Endothelial cell of umbilical vein (primary cell): Measurements from ENCODE around the gene INHBE. TPM values are rescaled to one million over a fixed set of nuclear protein-coding genes. Genes with fewer than 3 reads are reported as not detected.
"Not testable (repeated sequence)": the region's sequence is repeated elsewhere in the genome, so short reads cannot be mapped to it uniquely, and the experiment has no call there.

Experiments used
- BruUV-seq: library from RNA; stranded (reverse); fragments of 400-500 nt; replicated peaks from 2 replicates; lab custom pipeline; 2021; lab: Mats Ljungman, UMichigan
- CTCF ChIA-PET: fragments of 300-600, 350-600 bp; sonication (Branson Sonifier 250); formaldehyde crosslinking; loops from one replicate; lab custom pipeline; 2021; ENCODE audit warnings: antibody characterized with exemption, inconsistent platforms; lab: Charles Lee
- POLR2A ChIA-PET: fragments of 300-600, 350-600 bp; sonication (Branson Sonifier 250); formaldehyde crosslinking; loops from one replicate; lab custom pipeline; 2021; ENCODE audit warnings: antibody characterized with exemption, inconsistent platforms; lab: Charles Lee
- DNase-seq: peaks from one replicate; pipeline ENCODE4 v3.0.0-alpha.2; 2011; ENCODE audit warnings: low read depth, low spot score
- FAIRE-seq: peaks from 2 replicates; lab custom pipeline; 2011; peaks lifted over from hg19 to GRCh38; lab: Jason Lieb, UNC
- H2AFZ ChIP-seq: 2 replicates; pipeline ENCODE4 v1.6.0; 2012; ENCODE audit warnings: low read depth, low read length, control low read depth, inconsistent platforms
- H3K27ac ChIP-seq: 2 replicates; pipeline ENCODE4 v1.5.1; 2011; ENCODE audit warnings: low read depth, mild to moderate bottlenecking, control low read depth, low read length, moderate library complexity; ENCODE audit not compliant: insufficient read depth
- H3K27me3 ChIP-seq, 2 experiments: 2 replicates each; pipeline versions ENCODE4 v1.6.0 to v1.6.1; 2011; ENCODE audit warnings: low read length in 2 of 2, mixed read lengths in 1 of 2; ENCODE audit not compliant: control insufficient read depth in 2 of 2, insufficient read depth in 2 of 2
- H3K36me3 ChIP-seq, 2 experiments: 2 replicates in 1 of 2; 3 replicates in 1 of 2; pipeline ENCODE4 v1.5.1; 2011; ENCODE audit warnings: low read length in 2 of 2, mild to moderate bottlenecking in 1 of 2, moderate library complexity in 1 of 2; ENCODE audit not compliant: control insufficient read depth in 2 of 2, insufficient read depth in 2 of 2; ENCODE audit errors: extremely low read depth in 1 of 2
- H3K4me1 ChIP-seq: 3 replicates; pipeline ENCODE4 v1.5.1; 2011; ENCODE audit warnings: mild to moderate bottlenecking, low read length; ENCODE audit not compliant: control insufficient read depth, insufficient read depth; ENCODE audit errors: extremely low read depth
- H3K4me2 ChIP-seq: 2 replicates; pipeline ENCODE4 v1.6.1; 2011; ENCODE audit warnings: low read length, control low read depth, mixed read lengths; ENCODE audit not compliant: insufficient read depth
- H3K4me3 ChIP-seq, 3 experiments: fragments of 200-600 bp in 1 of 3; sonication (generic), shearing (Covaris generic) in 1 of 3; replicated peaks in 1 of 3; 2 replicates each; pipeline ENCODE4 v1.5.1; 2011 to 2016; ENCODE audit warnings: control low read depth in 3 of 3, low read length in 3 of 3, mild to moderate bottlenecking in 2 of 3, inconsistent platforms in 1 of 3, low read depth in 1 of 3, moderate library complexity in 1 of 3; ENCODE audit not compliant: insufficient read depth in 1 of 3
- H3K79me2 ChIP-seq: 2 replicates; pipeline ENCODE4 v1.6.0; 2012; ENCODE audit warnings: low read length, inconsistent platforms; ENCODE audit not compliant: control insufficient read depth, insufficient read depth
- H3K9ac ChIP-seq: replicated peaks from 2 replicates; pipeline ENCODE3; 2011; ENCODE audit warnings: low read length, control low read depth; ENCODE audit not compliant: insufficient read depth; ENCODE audit errors: extremely low read depth
- H3K9me1 ChIP-seq: replicated peaks from 3 replicates; pipeline ENCODE4 v1.6.0; 2011; ENCODE audit warnings: mild to moderate bottlenecking, low read length; ENCODE audit not compliant: control insufficient read depth, insufficient read depth; ENCODE audit errors: extremely low read depth
- H3K9me3 ChIP-seq: replicated peaks from 2 replicates; pipeline ENCODE4 v1.5.1; 2012; ENCODE audit warnings: low read length, inconsistent platforms; ENCODE audit not compliant: control insufficient read depth, insufficient read depth
- H4K20me1 ChIP-seq: replicated peaks from 2 replicates; pipeline ENCODE3; 2011; ENCODE audit warnings: mild to moderate bottlenecking, low read length; ENCODE audit not compliant: control insufficient read depth, insufficient read depth; ENCODE audit errors: extremely low read depth
- POLR2A ChIP-seq: IDR thresholded peaks from 2 replicates; pipeline ENCODE4 v1.6.1; 2012; ENCODE audit warnings: low read depth, mild to moderate bottlenecking, control low read depth, low read length
- POLR2AphosphoS5 ChIP-seq: IDR thresholded peaks from 2 replicates; pipeline ENCODE4 v1.6.1; 2012; ENCODE audit warnings: low read depth, mild to moderate bottlenecking, control low read depth, low read length, moderate library complexity; ENCODE audit not compliant: insufficient read depth
- dilution Hi-C: fragments of 300-500 bp; cut with MboI; formaldehyde crosslinking; loops from one replicate; pipeline ENCODE4 v1.15.0; 2019; ENCODE audit warnings: low sequenced_read_pairs; ENCODE audit not compliant: extremely low pct_ligation_motif_present
- intact Hi-C: fragments of 100-400 bp; cut with micrococcal nuclease; formaldehyde crosslinking; loops from one replicate; pipeline ENCODE4 v1.10.0; 2022
- polyA plus RNA-seq, 4 experiments: library from polyadenylated mRNA; depleted of rRNA in 3 of 4; stranded (reverse) in 3 of 4; unstranded in 1 of 4; fragments of >200 nt; gene quantifications; 2 replicates each; pipeline versions ENCODE4 v1.2.1 to v1.2.3, GENCODE V29; 2011 to 2012; ENCODE audit warnings: missing spikeins in 1 of 4
- total RNA-seq: library from RNA; stranded (reverse); gene quantifications from 2 replicates; pipeline ENCODE4 v1.2.3, GENCODE V29; 2021

Gene INHBE
- total and polyA plus RNA-seq, 2 donors (not counting 3 experiments of a cell fraction or from before 2014, with no cell fraction given), result not detected

DNA sequence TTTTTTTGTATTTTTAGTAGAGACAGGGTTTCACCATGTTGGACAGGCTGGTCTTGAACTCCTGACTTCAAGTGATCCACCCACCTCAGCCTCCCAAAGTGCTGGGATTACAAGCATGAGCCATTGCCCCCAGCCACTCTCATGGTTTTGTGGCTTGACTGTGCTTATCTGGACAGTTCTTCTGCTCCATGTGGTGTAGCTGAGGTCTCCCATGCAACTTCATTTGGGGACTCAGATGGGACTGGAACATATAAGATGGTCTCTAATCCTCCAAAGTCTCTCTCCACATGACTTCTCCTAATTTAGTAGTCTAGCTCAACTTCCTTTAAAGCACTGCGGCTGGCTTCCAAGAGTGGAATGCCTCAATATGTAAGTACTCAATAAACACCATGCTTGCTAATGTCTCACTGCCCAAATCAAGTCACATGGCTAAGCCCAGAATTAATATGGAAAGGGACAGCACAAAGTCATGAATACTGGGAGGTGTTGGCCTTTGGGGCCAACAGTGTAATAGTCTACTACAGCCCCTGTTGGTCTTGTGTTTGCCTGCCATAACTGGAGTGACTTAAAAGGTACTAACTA is 13.2 kb upstream of the INHBE start:
- Histone ChIP-seq H2AFZ (no peak overlapping the region), H4K20me1 (no peaks in the 10 kb centered on the region), H3K9ac (no peak overlapping the region), H3K4me1 (no peaks in the 10 kb centered on the region), H3K27ac (no peak overlapping the region), H3K36me3 (no peaks in the 10 kb centered on the region), H3K9me1 (no peaks in the 10 kb centered on the region), H3K4me3 (no peak overlapping the region), H3K4me2 (no peak overlapping the region), H3K79me2 (no peaks in the 10 kb centered on the region), H3K27me3 (peaks cover 0 to 2% of the 10 kb centered on the region in 2 experiments), H3K9me3 (no peaks in the 10 kb centered on the region)
- no peak for TF ChIP-seq POLR2AphosphoS5
- no peak for TF ChIP-seq POLR2A
- FAIRE-seq (no peak), DNase-seq (no peak)
- dilution Hi-C loops, result no loop called here
- ChIA-PET CTCF (interaction anchor here (1.2 to 2.7 kb wide), 4 partner anchors 11 to 134 kb away, joined by 3 to 8 read pairs (median 6); no protein-coding TSS in a partner anchor), POLR2A (interaction anchor here (0.6 kb wide), 1 partner anchor 8 kb away, joined by 3 read pairs; no protein-coding TSS in a partner anchor)
- BruUV-seq, result no TSS peak
- intact Hi-C loops, result no loop called here

DNA sequence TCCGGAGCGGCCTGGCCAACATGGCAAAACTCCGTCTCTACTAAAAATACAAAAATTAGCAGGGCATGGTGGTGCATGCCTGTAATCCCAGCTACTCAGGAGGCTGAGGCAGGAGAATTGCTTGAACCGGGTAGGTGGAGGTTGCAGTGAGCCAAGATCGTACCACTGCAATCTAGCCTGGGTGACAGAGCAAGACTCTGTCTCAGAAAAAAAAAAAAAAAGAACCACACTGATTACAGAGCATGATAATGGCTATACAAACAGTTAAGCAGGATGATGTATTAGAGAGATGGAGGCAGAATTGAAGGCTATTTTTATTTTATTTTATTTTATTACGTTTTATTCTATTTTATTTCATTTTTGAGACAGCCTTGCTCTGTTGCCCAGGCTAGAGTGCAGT is 10.8 kb upstream of the INHBE start:
- H4K20me1 ChIP-seq, H3K4me1 ChIP-seq, dilution Hi-C loops, POLR2A ChIA-PET, H3K79me2 ChIP-seq, H3K9me3 ChIP-seq, H3K27ac ChIP-seq, H3K27me3 ChIP-seq, H3K4me2 ChIP-seq, H3K36me3 ChIP-seq, H3K4me3 ChIP-seq, BruUV-seq, FAIRE-seq, H3K9ac ChIP-seq, H3K9me1 ChIP-seq, DNase-seq, H2AFZ ChIP-seq, intact Hi-C loops: not testable (repeated sequence)
- CTCF ChIA-PET, result interaction anchor here (0.7 to 2.7 kb wide), 6 partner anchors 8 to 184 kb away, joined by 3 to 8 read pairs (median 4); partner anchors contain the start of gene INHBE
